Psoas muscle (tissue), 8 donors: ENCODE data around the gene TUSC7. TPM values are rescaled to one million over a fixed set of nuclear protein-coding genes. Genes with fewer than 3 reads are reported as not detected.

ENCODE experiments used
- ATAC-seq, 4 donors: fragments of 200-7000 bp; cut with Tn5 transposase; one replicate each; pipeline ENCODE4 v1.9.1; 2020; ENCODE audit warnings: moderate library complexity in 3 of 4, mild to moderate bottlenecking in 2 of 4
- DNase-seq, 2 donors: peaks; one replicate each; pipeline ENCODE4 v3.0.0-alpha.2; 2020
- H3K27ac ChIP-seq: fragments of 200-600 bp; one replicate; pipeline ENCODE4 v1.8.0; 2022
- H3K27me3 ChIP-seq, 3 donors: fragments of 200-600 bp in 1 of 3; one replicate each; pipeline versions ENCODE4 v1.6.1 to v1.8.0; 2013 to 2022; ENCODE audit warnings: low read length in 2 of 3, mild to moderate bottlenecking in 2 of 3, moderate library complexity in 1 of 3; ENCODE audit not compliant: insufficient read depth in 3 of 3
- H3K36me3 ChIP-seq, 2 donors: fragments of 200-600 bp in 1 of 2; one replicate each; pipeline versions ENCODE4 v1.6.1 to v1.8.0; 2013 to 2022; ENCODE audit warnings: low read depth in 1 of 2, mild to moderate bottlenecking in 1 of 2, moderate library complexity in 1 of 2; ENCODE audit not compliant: insufficient read depth in 1 of 2
- H3K4me1 ChIP-seq: fragments of 200-600 bp; one replicate; pipeline ENCODE4 v1.8.0; 2022
- H3K4me3 ChIP-seq: fragments of 200-600 bp; one replicate; pipeline ENCODE4 v1.8.0; 2022; ENCODE audit warnings: mild to moderate bottlenecking
- H3K9me3 ChIP-seq: fragments of 200-600 bp; one replicate; pipeline ENCODE4 v1.8.0; 2022
- CTCF ChIP-seq: fragments of 200-600 bp; IDR thresholded peaks from one replicate; pipeline ENCODE4 v1.8.0; 2022; ENCODE audit warnings: antibody characterized with exemption
- WGBS, 3 donors: extraction: QIAGEN DNeasy Blood & Tissue Kit; methylation state at CpG; one replicate each; pipeline versions ENCODE4 v1.1.6 to v1.1.7; 2013; 5-methylcytosine and 5-hydroxymethylcytosine counted together
- intact Hi-C, 2 donors: fragments of 100-400 bp; cut with DNase I; formaldehyde crosslinking; loops; one replicate each; pipeline versions ENCODE4 v1.11.0 to v1.14.2; 2022
- long read RNA-seq, 2 donors: library from polyadenylated mRNA; unstranded; transcript quantifications; one replicate each; pipeline ENCODE4 v2.0.0, GENCODE V29; 2021
- polyA plus RNA-seq, 3 donors: library from polyadenylated mRNA; stranded (reverse); fragments of 200-250 nt; gene quantifications; one replicate each; pipeline ENCODE4 v1.2.3, GENCODE V29; 2013
- total RNA-seq, 4 donors: library from RNA; stranded (reverse); fragmentation: NEBNext Ultra II Directional in 2 of 4; extraction: Animal tissue kit (Norgen Biotek cat#: 25700) in 2 of 4; gene quantifications; one replicate each; pipeline versions ENCODE4 v1.2.1 to v1.2.4, GENCODE V29; 2021 to 2023
- donor health status: healthy with polysubstance abuse.
- donor health status: DM: no; HTN: no; CAD: no; lungs with moderate emphysema.
- donor health status: Bipolar disorder and iron deficiency.
- donor health status: healthy.
- donor health status: DM: yes; HTN: yes; CAD: no.
- donor health status: DM: no; HTN: no; CAD: no.
- donor health status: DM: no; HTN: no; CAD: no.
- donor health status: DM: yes; HTN: yes; CAD: no.

Gene TUSC7
- total RNA-seq (not detected), polyA plus RNA-seq (not detected)
- long read RNA-seq, donor 1 = 0 reads
- long read RNA-seq, donor 2 = 0 reads

DNA sequence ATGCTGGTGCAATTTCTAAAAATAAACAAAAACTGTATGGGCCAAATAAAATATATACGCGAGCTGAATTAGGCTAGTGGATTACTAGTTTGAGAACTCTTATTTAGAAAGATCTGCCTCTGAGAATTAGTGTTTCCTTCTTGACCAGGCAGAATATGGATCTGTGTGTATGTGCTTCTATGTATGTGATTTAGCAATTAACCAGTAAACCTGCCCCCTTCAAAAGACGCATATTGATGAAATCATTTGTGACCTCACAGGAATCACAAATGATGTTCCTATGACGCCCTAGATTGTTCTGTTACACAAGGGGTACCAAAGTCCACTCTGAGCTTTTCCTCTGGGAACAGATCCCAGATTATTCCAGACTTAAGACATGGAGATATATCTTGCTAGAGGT is at the start of gene TUSC7:
TSS of gene TUSC7 (plus strand) at position 301 of the 400 bp plus-strand sequence.
- intact Hi-C loops = no loop called here
- no peaks in the 10 kb centered on the region for H3K9me3 ChIP-seq
- H3K4me1 ChIP-seq = no peaks in the 10 kb centered on the region
- H3K36me3 ChIP-seq = no peaks in the 10 kb centered on the region
- H3K4me3 ChIP-seq = no peak within 1 kb of the TSS
- ATAC-seq (no peak), DNase-seq (no peak)
- H3K27ac ChIP-seq = no peak within 1 kb of the TSS
- WGBS, 3 donors = 82 to 90% (median 86%) methylated on average over 4 of the region's 4 CpGs
- TF ChIP-seq CTCF = no peak
- H3K27me3 ChIP-seq = no peaks in the 10 kb centered on the region

DNA sequence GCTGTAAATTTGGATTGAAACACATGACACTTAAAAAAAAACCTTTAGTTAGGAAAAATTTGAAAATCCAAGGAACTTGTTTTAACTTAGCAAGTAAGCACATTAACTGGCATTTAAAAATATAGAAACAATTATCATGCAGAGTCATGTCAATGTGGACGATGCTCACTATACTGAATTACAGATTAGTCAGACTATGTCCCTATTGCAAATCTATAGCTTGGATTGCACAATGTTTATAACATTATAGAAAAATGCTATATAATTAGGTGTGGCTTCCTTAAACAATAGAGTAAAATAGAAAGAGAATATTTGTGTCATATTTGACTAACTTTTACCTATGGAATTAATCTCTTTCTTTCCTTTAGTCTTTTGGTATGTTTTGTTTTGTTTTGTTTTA is 48.4 kb upstream of the TUSC7 start:
- ATAC-seq (no peak), DNase-seq (no peak)
- WGBS, 3 donors = 90 to 94% (median 93%) methylated on average over 1 of the region's 1 CpG
- TF ChIP-seq CTCF = no peak
- intact Hi-C loops = no loop called here
- H3K4me3 ChIP-seq = no peak overlapping the region
- H3K4me1 ChIP-seq = no peaks in the 10 kb centered on the region
- H3K36me3 ChIP-seq = no peaks in the 10 kb centered on the region
- H3K27me3 ChIP-seq = no peaks in the 10 kb centered on the region
- H3K27ac ChIP-seq = no peak overlapping the region
- no peaks in the 10 kb centered on the region for H3K9me3 ChIP-seq

DNA sequence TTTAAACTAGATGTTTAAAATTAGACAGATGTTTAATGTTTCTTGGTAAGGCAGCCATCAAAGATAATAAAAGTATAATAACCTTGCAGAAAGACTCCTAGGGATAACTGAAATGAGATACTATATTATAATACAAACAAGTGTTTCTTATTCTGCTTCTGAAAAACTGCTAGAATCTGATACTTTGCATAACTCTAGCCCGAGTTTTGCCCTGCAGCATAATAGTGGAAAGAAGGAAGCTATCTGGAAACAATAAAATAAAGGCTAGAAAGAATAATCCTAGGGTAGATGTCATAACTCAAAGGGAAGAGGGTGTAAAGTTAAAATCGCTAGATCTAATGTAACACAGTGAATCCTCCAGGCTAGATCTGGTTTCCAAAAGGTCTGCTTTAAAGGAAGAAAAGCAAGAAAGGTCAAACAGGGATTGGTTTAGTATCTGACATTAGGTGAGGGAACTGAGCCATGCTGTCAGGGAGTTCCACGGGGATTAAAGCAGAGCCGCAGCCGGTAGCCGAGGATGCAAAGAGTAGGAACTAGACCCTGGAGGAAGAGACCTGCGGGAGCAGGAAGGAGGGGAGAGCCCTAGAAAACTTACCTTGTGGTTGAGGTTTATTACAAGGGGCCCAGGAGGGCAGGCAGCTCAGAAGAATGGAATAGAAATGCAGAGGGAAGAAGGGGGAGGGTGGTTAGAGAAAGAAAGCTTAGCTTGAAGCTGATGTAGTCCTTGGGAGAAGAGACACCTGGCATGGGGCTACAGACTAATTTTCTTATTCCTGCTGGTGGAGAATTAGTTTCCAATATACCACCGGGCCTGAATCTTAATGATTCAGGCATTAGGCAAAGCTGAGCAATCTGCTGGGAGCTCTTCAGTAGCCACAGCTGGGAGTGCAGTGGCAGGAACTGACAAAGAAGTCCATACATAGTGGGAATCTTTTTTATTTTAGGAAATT is 46.1 kb upstream of the TUSC7 start:
- H3K4me1 ChIP-seq = no peaks in the 10 kb centered on the region
- no peak overlapping the region for H3K4me3 ChIP-seq
- DNase-seq (no peak), ATAC-seq (no peak)
- H3K36me3 ChIP-seq = no peaks in the 10 kb centered on the region
- H3K27ac ChIP-seq = no peak overlapping the region
- H3K9me3 ChIP-seq = no peaks in the 10 kb centered on the region
- intact Hi-C loops = no loop called here
- H3K27me3 ChIP-seq = no peaks in the 10 kb centered on the region
- TF ChIP-seq CTCF = no peak
- 12 to 14% (median 13%) methylated on average over 8 of the region's 8 CpGs for WGBS, 3 donors

DNA sequence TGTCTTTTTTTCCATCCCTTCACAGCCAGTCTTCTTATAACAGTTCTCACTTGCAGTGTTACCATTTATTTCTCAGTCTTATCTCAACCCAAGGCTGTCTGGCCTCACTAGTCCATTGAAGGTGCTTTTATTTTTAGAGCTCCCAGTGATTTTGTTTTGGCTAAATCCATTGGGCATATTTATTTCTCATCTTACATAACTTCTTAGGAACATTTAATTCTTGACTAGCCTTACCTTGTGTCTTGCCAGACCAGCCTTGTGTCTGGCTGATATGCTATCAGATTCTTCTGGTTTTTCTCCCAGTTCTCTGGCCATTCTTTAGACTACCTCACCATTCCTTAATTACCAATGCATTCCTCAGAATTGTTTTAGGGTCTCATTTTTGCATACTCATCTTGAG is 42.3 kb upstream of the TUSC7 start:
- intact Hi-C loops = no loop called here
- no peak for TF ChIP-seq CTCF
- DNase-seq = no peak

More for the DNA sequence above, 42.3 kb upstream of the TUSC7 start:
- Histone ChIP-seq H3K27ac (no peak overlapping the region), H3K4me3 (no peak overlapping the region), H3K4me1 (no peaks in the 10 kb centered on the region), H3K9me3 (no peaks in the 10 kb centered on the region), H3K27me3 (no peaks in the 10 kb centered on the region), H3K36me3 (no peaks in the 10 kb centered on the region)
- ATAC-seq = no peak
